A673 (cell line): ENCODE results near the gene PEX26. TPM values are rescaled to one million over a fixed set of nuclear protein-coding genes. Genes with fewer than 3 reads are reported as not detected.

Experiments used
- BruUV-seq: library from RNA; stranded (reverse); fragments of 400-500 nt; replicated peaks from 2 replicates; lab custom pipeline; 2021; lab: Mats Ljungman, UMichigan
- CTCF ChIA-PET: fragments of 300-600 bp; sonication (Branson Sonifier 250); formaldehyde crosslinking; loops from one replicate; lab custom pipeline; 2022; ENCODE audit warnings: antibody characterized with exemption; lab: Charles Lee
- POLR2A ChIA-PET: fragments of 300-600 bp; sonication (Branson Sonifier 250); formaldehyde crosslinking; loops from one replicate; lab custom pipeline; 2022; ENCODE audit warnings: antibody characterized with exemption; ENCODE audit not compliant: low non-redundant PET; lab: Charles Lee
- DNase-seq: peaks from one replicate; pipeline ENCODE4 v3.0.0-alpha.2; 2015; ENCODE audit warnings: low spot score
- H3K27ac ChIP-seq: fragments of 200-600 bp; sonication (generic); 2 replicates; pipeline ENCODE4 v1.5.1; 2016; ENCODE audit warnings: mixed run types, low read depth, mild to moderate bottlenecking, mixed read lengths, antibody characterized with exemption, low read length; ENCODE audit not compliant: poor library complexity, severe bottlenecking
- H3K27me3 ChIP-seq: fragments of 200-600 bp; sonication (generic); replicated peaks from 2 replicates; pipeline ENCODE4 v1.6.1; 2017; ENCODE audit warnings: mixed run types, low read depth, mild to moderate bottlenecking, mixed read lengths, antibody characterized with exemption, low read length; ENCODE audit not compliant: insufficient read depth, poor library complexity
- H3K36me3 ChIP-seq: fragments of 200-600 bp; sonication (generic); 2 replicates; pipeline ENCODE4 v1.6.1; 2016; ENCODE audit warnings: mixed run types, mild to moderate bottlenecking, mixed read lengths, antibody characterized with exemption, low read length; ENCODE audit not compliant: insufficient read depth, poor library complexity, severe bottlenecking
- H3K4me1 ChIP-seq: fragments of 200-600 bp; sonication (generic); 2 replicates; pipeline ENCODE4 v1.6.1; 2017; ENCODE audit warnings: mixed run types, mild to moderate bottlenecking, mixed read lengths, antibody characterized with exemption, low read length; ENCODE audit not compliant: insufficient read depth, poor library complexity, severe bottlenecking
- H3K4me3 ChIP-seq: fragments of 200-600 bp; sonication (generic); 2 replicates; pipeline ENCODE4 v1.5.1; 2016; ENCODE audit warnings: low read depth, mixed run types, mild to moderate bottlenecking, mixed read lengths, low read length; ENCODE audit not compliant: poor library complexity, severe bottlenecking
- H3K9me3 ChIP-seq: fragments of 200-600 bp; sonication (generic); 2 replicates; pipeline ENCODE4 v1.6.1; 2016; ENCODE audit warnings: mixed run types, low read depth, mild to moderate bottlenecking, mixed read lengths, antibody characterized with exemption, low read length; ENCODE audit not compliant: poor library complexity, severe bottlenecking
- EZH2 ChIP-seq: fragments of 200-600 bp; sonication (generic); IDR thresholded peaks from 2 replicates; pipeline ENCODE4 v1.6.1; 2017; ENCODE audit warnings: borderline replicate concordance, low read depth, mild to moderate bottlenecking, mixed read lengths, antibody characterized with exemption, low read length; ENCODE audit not compliant: poor library complexity, severe bottlenecking
- intact Hi-C: fragments of 100-400 bp; cut with micrococcal nuclease; formaldehyde crosslinking; loops from one replicate; pipeline ENCODE4 v1.10.0; 2022; ENCODE audit not compliant: unreplicated experiment
- total RNA-seq: library from RNA; stranded (reverse); gene quantifications from 2 replicates; pipeline ENCODE4 v1.2.3, GENCODE V29; 2021
- TF ChIP-seq, protein P1 (sequence below): fragments of 300-800, 200-600 bp; sonication (generic); conservative IDR thresholded peaks from 2 replicates; pipeline ENCODE4 v1.5.1; 2017; ENCODE audit warnings: low read depth, mild to moderate bottlenecking, antibody characterized with exemption, low read length, moderate library complexity, mixed read lengths

Gene PEX26
- total RNA-seq, 1 experiment from 2014 or later = 36.9 TPM

DNA sequence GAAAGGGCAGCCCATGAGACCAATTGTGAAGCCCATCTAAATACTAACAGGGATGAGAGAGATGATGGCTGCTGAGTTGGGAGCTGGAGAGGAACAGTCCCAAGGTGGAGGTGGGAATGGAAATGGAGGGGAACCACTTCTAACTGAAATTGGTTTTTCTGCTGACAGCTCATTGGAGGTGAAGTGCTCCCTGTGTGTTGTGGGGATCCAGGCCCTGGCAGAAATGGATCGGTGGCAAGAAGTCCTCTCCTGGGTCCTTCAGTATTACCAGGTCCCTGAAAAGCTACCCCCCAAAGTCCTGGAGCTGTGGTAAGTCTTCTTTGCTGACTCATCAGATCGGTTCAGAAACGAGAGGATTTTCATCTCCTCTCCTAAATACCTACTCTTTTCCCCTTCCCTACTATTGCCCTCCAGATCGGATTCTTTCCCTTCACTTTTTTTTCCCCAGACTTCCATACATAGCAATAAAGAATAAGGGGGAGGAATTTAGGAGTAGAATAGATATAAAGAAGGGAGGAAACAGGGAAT, 2.0 kb downstream of the PEX26 start:
- POLR2A ChIA-PET = interaction anchor here (0.5 kb wide), 1 partner anchor 826 kb away, joined by 3 read pairs; the partner anchor contains the start of gene DGCR6
- BruUV-seq = no TSS peak

DNA sequence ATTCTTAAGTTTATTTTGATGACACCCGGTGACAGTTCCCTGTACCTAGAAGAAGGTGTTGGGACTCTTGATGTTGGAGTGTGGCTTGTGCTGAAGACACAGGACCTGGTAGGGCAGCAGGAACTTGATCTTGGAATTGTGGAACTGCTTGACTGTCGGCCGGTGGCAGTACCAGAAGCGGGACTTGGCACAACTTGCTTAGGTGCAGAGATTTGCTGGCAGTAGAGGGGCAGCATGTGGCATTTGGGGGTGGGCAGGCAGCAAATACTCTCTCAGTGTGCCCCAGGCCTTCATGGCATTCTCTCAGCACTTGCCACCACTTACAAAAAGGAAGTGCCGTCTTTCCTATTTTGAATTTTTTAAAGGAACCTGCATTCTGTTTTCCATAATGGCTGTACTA, 3.6 kb downstream of the PEX26 start:
- POLR2A ChIA-PET = no interaction called here
- TF ChIP-seq, protein P1, sequence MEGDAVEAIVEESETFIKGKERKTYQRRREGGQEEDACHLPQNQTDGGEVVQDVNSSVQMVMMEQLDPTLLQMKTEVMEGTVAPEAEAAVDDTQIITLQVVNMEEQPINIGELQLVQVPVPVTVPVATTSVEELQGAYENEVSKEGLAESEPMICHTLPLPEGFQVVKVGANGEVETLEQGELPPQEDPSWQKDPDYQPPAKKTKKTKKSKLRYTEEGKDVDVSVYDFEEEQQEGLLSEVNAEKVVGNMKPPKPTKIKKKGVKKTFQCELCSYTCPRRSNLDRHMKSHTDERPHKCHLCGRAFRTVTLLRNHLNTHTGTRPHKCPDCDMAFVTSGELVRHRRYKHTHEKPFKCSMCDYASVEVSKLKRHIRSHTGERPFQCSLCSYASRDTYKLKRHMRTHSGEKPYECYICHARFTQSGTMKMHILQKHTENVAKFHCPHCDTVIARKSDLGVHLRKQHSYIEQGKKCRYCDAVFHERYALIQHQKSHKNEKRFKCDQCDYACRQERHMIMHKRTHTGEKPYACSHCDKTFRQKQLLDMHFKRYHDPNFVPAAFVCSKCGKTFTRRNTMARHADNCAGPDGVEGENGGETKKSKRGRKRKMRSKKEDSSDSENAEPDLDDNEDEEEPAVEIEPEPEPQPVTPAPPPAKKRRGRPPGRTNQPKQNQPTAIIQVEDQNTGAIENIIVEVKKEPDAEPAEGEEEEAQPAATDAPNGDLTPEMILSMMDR = no peak
- no peak for TF ChIP-seq EZH2
- Histone ChIP-seq H3K27ac (no peak overlapping the region), H3K9me3 (no peaks in the 10 kb centered on the region), H3K36me3 (peaks cover 56% of the 10 kb centered on the region), H3K4me3 (no peak overlapping the region), H3K4me1 (peaks cover 16% of the 10 kb centered on the region), H3K27me3 (no peaks in the 10 kb centered on the region)
- intact Hi-C loops = no loop called here
- no peak for DNase-seq
- no TSS peak for BruUV-seq
- CTCF ChIA-PET = no interaction called here

More for the DNA sequence above, 2.0 kb downstream of the PEX26 start:
- H3K4me1 ChIP-seq = peaks cover 19% of the 10 kb centered on the region
- peaks cover 45% of the 10 kb centered on the region for H3K36me3 ChIP-seq
- H3K27me3 ChIP-seq = no peaks in the 10 kb centered on the region
- TF ChIP-seq, protein P1 = no peak
- TF ChIP-seq EZH2 = no peak
- H3K9me3 ChIP-seq = no peaks in the 10 kb centered on the region
- no peak overlapping the region for H3K4me3 ChIP-seq
- intact Hi-C loops = loop anchor here (5.0 to 10.0 kb wide), 2 partner anchors 52 to 525 kb away; no protein-coding TSS in a partner anchor
- CTCF ChIA-PET = interaction anchor here (0.6 kb wide), 1 partner anchor 1271 kb away, joined by 3 read pairs; no protein-coding TSS in a partner anchor
- no peak overlapping the region for H3K27ac ChIP-seq
- DNase-seq = no peak

DNA sequence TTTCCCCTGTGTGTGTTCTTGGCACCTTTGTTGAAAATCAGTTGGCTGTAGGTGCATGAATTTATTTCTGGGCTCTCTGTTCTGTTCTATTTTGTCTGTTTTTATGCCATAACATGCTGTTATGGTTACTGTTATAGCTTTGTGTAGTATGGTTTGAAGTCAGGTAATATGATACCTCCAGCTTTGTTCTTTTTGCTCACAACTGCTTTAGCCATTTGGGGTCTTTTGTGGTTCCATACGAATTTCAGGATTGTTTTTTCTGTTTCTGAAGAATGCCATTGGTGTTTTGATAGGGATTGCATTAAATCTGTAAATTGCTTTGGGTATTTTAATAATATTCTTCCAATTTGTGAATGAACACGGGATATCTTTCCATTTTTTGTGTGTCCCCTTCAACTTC, 4.7 kb downstream of the PEX26 start:
- no TSS peak for BruUV-seq
- H3K4me3 ChIP-seq = no peak overlapping the region
- H3K27ac ChIP-seq = no peak overlapping the region
- H3K36me3 ChIP-seq = peaks cover 61% of the 10 kb centered on the region
- no peak for DNase-seq
- no peaks in the 10 kb centered on the region for H3K9me3 ChIP-seq
- intact Hi-C loops = no loop called here
- H3K27me3 ChIP-seq = no peaks in the 10 kb centered on the region
- ChIA-PET CTCF (no interaction called here), POLR2A (no interaction called here)
- H3K4me1 ChIP-seq = peaks cover 7% of the 10 kb centered on the region
- no peak for TF ChIP-seq EZH2
- TF ChIP-seq, protein P1 = no peak
